Activated CD4-positive, alpha-beta T cell treated with anti-CD3 and anti-CD28 coated beads, Interleukin-2, Interleukin-4, amounts not matched to agents 100 ng/mL and 50 ng/mL, durations not matched to agents 16 hours and 8 hours (primary cell): ENCODE data around the gene ATP13A5.

ENCODE experiments used
- DNase-seq: peaks from one replicate; pipeline ENCODE4 v3.0.0-alpha.2; 2020; ENCODE audit warnings: low spot score

ATP13A5 gene

DNA sequence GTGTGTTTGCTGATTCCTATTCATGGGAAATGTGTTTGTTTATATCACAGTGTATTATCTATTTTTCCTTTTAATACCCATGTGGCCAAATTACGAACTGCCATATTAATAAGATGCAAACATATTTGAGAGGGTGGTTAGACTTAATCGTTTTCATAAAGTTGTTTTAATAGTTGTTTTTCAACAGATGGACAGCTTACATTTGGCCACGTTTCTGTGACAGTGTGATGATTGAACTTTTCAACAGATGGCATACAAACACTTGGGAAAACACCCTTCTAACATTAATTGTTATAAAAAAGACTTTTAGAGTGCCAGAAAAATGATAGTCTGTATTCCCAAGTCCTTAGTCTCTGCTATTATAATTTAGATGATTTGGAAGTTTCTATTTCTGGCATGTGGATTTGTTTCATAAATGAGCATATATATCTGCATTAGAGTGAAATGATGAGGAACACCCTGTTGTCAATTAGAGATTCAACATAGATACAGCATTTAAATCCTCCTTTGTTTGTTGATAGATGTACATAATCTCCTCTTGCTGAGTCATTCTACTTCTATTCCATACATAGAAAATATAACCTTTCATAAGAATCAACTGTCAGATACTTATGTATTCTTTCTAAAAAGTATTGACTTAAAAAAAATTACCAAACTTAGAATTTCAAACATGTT, 124.4 kb downstream of the ATP13A5 start:
- DNase-seq: no peak

- no peak for DNase-seq
These were observed 128.1 kb downstream of the ATP13A5 start for GRCh38 chr3:193250492-193250891.

- DNase-seq: no peak
These were observed 129.6 kb downstream of the ATP13A5 start for GRCh38 chr3:193248848-193249468.

GRCh38 chr3:193243571-193243970, 135.0 kb downstream of the ATP13A5 start:
- DNase-seq: no peak

- DNase-seq: no peak
These were observed 136.8 kb downstream of the ATP13A5 start for GRCh38 chr3:193241716-193242115.

- DNase-seq: peak; percentile 8
These were observed 137.5 kb downstream of the ATP13A5 start, which contains the start of gene PLAAT1 for GRCh38 chr3:193240850-193241706. PLAAT1 (plus strand) TSS chr3:193241222; CDS start chr3:193255651, 14,429 bp downstream.

GRCh38 chr3:193240436-193240849, 138.1 kb downstream of the ATP13A5 start:
- no peak for DNase-seq

- DNase-seq: no peak
These were observed 141.5 kb downstream of the ATP13A5 start for GRCh38 chr3:193237030-193237429.

DNA sequence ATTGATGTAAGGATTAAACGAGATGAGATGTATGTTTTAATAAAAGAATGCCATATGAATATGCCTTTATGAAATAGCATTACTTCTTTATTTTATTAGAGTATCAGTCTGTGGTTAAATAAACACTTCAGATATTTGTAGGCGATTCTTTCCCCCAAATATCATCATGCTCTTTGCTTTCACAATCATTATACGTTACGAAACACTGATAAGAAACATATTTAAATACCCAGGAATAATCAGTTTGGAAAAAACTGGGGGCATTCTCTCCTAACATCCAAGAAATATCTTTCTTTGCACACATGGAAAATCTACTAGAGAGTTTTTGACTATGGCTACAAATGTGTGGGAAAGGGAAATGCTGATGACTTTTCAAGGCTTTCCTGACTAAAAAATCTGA, 142.0 kb downstream of the ATP13A5 start:
- no peak for DNase-seq

- no peak for DNase-seq
These were observed 147.4 kb downstream of the ATP13A5 start for GRCh38 chr3:193231201-193231600.

- DNase-seq: no peak
These were observed 147.9 kb downstream of the ATP13A5 start for GRCh38 chr3:193230610-193231009.

GRCh38 chr3:193229851-193230420, 148.6 kb downstream of the ATP13A5 start:
- DNase-seq: no peak

DNA sequence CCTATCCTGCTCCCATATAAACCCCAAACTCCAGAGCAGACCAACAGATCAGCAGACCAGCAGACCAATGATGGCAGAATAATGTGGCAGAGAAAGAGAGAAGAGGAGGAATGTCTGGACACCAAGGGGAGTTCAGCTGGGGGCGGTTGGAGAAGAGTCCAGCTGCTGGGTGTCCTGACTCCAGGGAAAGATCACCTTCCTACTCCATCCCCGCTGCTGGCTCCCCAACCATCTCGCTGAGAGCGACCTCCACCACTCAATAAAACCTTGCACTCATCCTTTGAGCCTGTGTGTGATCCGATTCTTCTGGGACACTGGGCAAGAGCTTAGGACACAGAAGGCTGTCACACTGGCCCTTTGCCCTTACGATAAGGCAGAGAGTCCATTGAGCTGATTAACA, 150.3 kb downstream of the ATP13A5 start:
- no peak for DNase-seq

GRCh38 chr3:193225302-193226125, 153.0 kb downstream of the ATP13A5 start:
- no peak for DNase-seq
